ENCODE results near the gene B4GALNT4.

The B4GALNT4 gene

DNA sequence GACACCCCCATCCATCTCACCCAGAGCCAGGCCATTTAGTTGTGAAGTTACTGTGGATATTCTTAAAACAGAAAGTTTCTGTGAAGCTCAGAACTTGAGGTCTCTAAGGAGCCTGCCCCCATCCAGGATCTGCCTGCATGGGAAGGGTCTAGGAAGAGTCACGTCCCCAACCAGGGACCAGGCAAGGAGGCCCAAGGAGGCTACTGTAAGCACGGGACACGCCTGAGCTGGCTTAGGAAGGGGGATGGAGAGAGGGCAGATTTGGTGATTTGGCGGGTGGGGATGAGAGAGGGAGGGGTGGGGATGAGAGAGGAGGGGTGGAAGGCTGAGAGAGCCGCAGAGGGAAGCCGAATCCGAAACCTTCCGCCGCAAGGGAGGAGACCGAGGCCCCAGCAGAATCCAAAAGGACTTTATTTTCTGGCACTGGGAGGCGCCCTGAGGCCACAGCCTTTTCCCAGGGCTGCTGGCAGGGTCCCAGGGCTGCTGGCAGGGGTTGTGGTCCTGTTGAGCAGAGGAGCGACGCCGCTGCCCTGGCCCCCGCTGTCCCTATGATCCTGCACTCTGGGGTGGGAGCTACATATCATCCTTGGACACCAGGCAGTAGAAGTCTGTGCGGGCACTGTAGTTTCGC lies 36.1 kb downstream of the B4GALNT4 start:
- POLR2A ChIA-PET: interaction anchor here (1.0 to 2.1 kb wide), 2 partner anchors 43 to 198 kb away, joined by 3 to 17 read pairs; partner anchors contain the start of genes BET1L, PTDSS2 and RIC8A
- CTCF ChIA-PET: no interaction called here
- TF ChIP-seq NFRKB (IDR thresholded peaks at IDR 0.05) (no peak), CTBP1 (IDR thresholded peaks at IDR 0.05; ENCODE audit: borderline replicate concordance) (no peak), TARDBP (IDR thresholded peaks at IDR 0.05) (no peak), SUZ12 (IDR thresholded peaks at IDR 0.05) (no peak), FOXM1 (IDR thresholded peaks at IDR 0.05; ENCODE audit: borderline replicate concordance) (no peak), HDGF (IDR thresholded peaks at IDR 0.05; ENCODE audit: borderline replicate concordance) (no peak), L3MBTL2 (conservative IDR thresholded peaks at IDR 0.05) (no peak), SP1 (IDR thresholded peaks at IDR 0.05) (no peak), ARNT (IDR thresholded peaks at IDR 0.05) (no peak)
- TF ChIP-seq, protein P1, sequence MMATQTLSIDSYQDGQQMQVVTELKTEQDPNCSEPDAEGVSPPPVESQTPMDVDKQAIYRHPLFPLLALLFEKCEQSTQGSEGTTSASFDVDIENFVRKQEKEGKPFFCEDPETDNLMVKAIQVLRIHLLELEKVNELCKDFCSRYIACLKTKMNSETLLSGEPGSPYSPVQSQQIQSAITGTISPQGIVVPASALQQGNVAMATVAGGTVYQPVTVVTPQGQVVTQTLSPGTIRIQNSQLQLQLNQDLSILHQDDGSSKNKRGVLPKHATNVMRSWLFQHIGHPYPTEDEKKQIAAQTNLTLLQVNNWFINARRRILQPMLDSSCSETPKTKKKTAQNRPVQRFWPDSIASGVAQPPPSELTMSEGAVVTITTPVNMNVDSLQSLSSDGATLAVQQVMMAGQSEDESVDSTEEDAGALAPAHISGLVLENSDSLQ (IDR thresholded peaks at IDR 0.05): no peak
- DNase-seq (ENCODE audit: extremely low spot score): no peak

DNA sequence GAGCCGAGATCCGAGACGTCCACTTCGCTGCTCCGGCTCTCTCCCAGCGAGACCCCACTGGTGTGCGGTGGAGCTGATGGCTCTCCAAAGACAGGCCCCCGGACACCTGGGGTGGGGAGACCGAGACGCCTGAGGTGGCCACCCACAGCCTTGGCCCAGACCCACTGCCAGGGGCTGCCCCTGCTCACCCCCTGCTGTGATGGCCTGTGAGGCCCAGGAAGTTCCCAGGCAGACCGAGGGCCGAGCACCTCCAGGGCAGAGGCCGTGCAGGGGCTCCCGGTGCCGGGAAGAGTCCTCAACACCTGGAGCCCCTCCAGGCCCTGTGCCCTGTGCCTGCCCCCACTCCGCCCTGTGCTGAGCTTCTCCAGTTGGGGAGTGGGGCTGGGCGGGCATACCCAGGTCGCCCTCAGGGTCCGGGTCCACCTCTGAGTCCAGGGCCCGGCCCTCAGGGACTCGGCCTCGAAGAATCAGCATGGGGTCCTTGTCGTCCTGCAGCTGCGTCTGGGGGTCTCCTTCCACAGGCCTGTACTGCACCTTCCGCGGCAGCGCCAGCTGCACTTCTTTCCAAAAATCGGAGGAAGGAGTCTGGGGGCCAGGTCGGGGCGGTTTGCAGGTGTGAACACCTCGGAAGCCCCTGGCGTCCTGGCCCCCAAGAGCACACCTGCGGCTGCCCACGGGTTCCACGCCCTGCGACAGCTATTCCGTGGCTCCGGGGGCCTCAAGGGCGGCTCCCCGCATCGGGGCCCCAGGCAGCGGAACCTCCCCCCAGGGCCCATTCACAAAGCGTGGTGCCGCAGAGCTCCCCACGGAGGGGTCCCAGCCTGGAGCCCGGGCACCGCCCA lies 36.9 kb downstream of the B4GALNT4 start:
- POLR2A ChIA-PET: interaction anchor here (1.0 to 2.1 kb wide), 2 partner anchors 43 to 199 kb away, joined by 3 to 17 read pairs; partner anchors contain the start of genes BET1L, PTDSS2 and RIC8A
- no peak for DNase-seq (ENCODE audit: extremely low spot score)
- no peak for TF ChIP-seq SUZ12 (IDR thresholded peaks at IDR 0.05)
- no peak for TF ChIP-seq TARDBP (IDR thresholded peaks at IDR 0.05)
- no peak for TF ChIP-seq NFRKB (IDR thresholded peaks at IDR 0.05)
- TF ChIP-seq HDGF (IDR thresholded peaks at IDR 0.05; ENCODE audit: borderline replicate concordance): no peak
- no peak for TF ChIP-seq L3MBTL2 (conservative IDR thresholded peaks at IDR 0.05)
- TF ChIP-seq FOXM1 (IDR thresholded peaks at IDR 0.05; ENCODE audit: borderline replicate concordance): no peak
- TF ChIP-seq, protein P1 (IDR thresholded peaks at IDR 0.05): no peak
- TF ChIP-seq ARNT (IDR thresholded peaks at IDR 0.05): no peak
- no peak for TF ChIP-seq ELF4 (IDR thresholded peaks at IDR 0.05)
- TF ChIP-seq LEF1 (IDR thresholded peaks at IDR 0.05; ENCODE audit: borderline replicate concordance): no peak
- TF ChIP-seq SP1 (IDR thresholded peaks at IDR 0.05): no peak
- no peak for TF ChIP-seq ZNF384 (IDR thresholded peaks at IDR 0.05)
- no peak for TF ChIP-seq CTBP1 (IDR thresholded peaks at IDR 0.05; ENCODE audit: borderline replicate concordance)
- no peak for TF ChIP-seq FOXK2 (IDR thresholded peaks at IDR 0.05)
- no peak for TF ChIP-seq BHLHE40 (IDR thresholded peaks at IDR 0.05; ENCODE audit: borderline replicate concordance)
- no peak for TF ChIP-seq FOXA1 (IDR thresholded peaks at IDR 0.05)
- CTCF ChIA-PET: interaction anchor here (1.3 kb wide), 1 partner anchor 42 kb away, joined by 3 read pairs; no protein-coding TSS in a partner anchor

DNA sequence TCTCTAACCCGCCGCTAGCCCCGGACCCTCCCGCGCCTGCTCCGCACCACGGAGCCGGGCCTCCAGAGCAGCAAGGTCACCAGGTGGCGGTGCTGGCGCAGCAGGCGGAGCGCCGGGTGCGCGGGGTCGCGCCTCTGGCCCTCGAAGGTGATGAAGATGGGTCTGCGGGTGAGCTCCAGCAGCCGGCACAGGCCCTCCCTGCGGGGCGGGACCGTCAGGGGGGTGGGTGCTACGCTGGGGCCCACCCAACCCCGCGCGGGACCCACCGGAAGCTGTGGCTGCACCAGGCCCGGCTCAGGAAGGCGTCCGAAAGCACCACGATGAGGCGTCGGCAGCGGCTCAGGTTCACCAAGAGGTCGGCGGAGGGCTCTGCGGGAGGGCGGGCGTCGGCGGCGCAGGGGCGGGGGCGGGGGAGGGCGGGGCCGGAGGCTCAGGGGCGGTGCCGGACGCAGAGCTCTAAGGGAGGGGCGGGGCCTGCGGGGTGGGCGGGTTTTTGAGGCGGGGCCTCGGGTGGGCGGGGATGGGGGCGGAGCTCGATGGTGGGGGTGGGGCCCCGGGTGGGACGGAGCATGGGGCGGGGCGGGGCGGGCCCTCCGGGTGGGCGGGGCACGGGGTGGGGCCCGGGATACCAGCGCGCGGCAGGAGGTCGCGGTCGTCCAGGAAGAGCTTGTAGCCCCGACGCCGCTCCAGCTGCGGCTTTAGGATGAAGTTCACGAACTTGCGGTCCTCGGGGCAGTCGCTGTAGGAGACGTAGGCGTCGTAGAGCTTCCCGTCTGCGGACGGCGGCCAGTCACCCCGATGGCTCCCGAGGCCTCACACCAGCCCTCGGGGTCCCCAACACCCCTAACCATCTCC lies 37.7 kb downstream of the B4GALNT4 start:
- POLR2A ChIA-PET: interaction anchor here (0.8 to 2.1 kb wide), 2 partner anchors 42 to 200 kb away, joined by 3 to 17 read pairs; partner anchors contain the start of genes BET1L, PTDSS2 and RIC8A
- TF ChIP-seq L3MBTL2 (conservative IDR thresholded peaks at IDR 0.05) (peak; percentile 52), TARDBP (IDR thresholded peaks at IDR 0.05) (no peak), FOXA1 (IDR thresholded peaks at IDR 0.05) (no peak)
- DNase-seq (ENCODE audit: extremely low spot score): peak; percentile 98
- CTCF ChIA-PET: interaction anchor here (0.8 to 1.3 kb wide), 2 partner anchors 41 to 44 kb away, joined by 3 to 4 read pairs; no protein-coding TSS in a partner anchor

DNA sequence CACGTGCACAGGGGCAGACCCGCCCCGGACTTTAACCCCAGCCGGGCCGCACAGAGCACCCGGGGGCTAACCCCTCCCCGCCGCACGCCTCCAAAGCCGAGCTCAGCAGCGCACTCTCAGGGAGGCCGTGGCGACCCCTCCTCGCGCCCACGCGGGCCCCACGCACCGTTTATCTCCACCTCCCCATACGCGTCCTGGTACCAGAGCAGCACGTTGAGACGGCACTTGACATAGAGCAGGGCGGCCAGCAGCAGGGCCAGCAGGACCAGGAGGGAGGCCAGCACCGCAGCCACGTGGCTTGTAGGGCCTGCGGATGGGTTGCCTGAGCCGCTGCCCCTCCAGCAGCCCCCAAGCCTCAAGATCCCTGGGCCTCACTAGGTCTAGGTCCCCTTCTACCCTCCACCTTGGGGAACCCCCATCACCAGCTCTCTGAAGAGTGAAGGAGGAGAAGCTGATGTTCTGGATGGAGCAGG lies 38.4 kb downstream of the B4GALNT4 start:
- no peak for TF ChIP-seq NFRKB (IDR thresholded peaks at IDR 0.05)
- TF ChIP-seq ELF4 (IDR thresholded peaks at IDR 0.05): no peak
- no peak for TF ChIP-seq TARDBP (IDR thresholded peaks at IDR 0.05)
- no peak for TF ChIP-seq ARNT (IDR thresholded peaks at IDR 0.05)
- TF ChIP-seq ZNF384 (IDR thresholded peaks at IDR 0.05): no peak
- no peak for TF ChIP-seq BHLHE40 (IDR thresholded peaks at IDR 0.05; ENCODE audit: borderline replicate concordance)
- no peak for TF ChIP-seq L3MBTL2 (conservative IDR thresholded peaks at IDR 0.05)
- TF ChIP-seq FOXM1 (IDR thresholded peaks at IDR 0.05; ENCODE audit: borderline replicate concordance): no peak
- TF ChIP-seq, protein P1 (IDR thresholded peaks at IDR 0.05): no peak
- no peak for TF ChIP-seq HDGF (IDR thresholded peaks at IDR 0.05; ENCODE audit: borderline replicate concordance)
- TF ChIP-seq SP1 (IDR thresholded peaks at IDR 0.05): no peak
- TF ChIP-seq SUZ12 (IDR thresholded peaks at IDR 0.05): no peak
- no peak for TF ChIP-seq FOXK2 (IDR thresholded peaks at IDR 0.05)
- TF ChIP-seq FOXA1 (IDR thresholded peaks at IDR 0.05): no peak
- DNase-seq (ENCODE audit: extremely low spot score): no peak
- ChIA-PET CTCF (interaction anchor here (0.8 to 1.3 kb wide), 2 partner anchors 40 to 45 kb away, joined by 3 to 4 read pairs; no protein-coding TSS in a partner anchor), POLR2A (interaction anchor here (0.8 to 2.1 kb wide), 2 partner anchors 41 to 200 kb away, joined by 3 to 17 read pairs; partner anchors contain the start of genes BET1L, PTDSS2 and RIC8A)

Data from HEK293T (cell line).